ENCODE measurements around the gene MYO1F. TPM values are rescaled to one million over a fixed set of nuclear protein-coding genes. Genes with fewer than 3 reads are reported as not detected.
A peak's percentile ranks its signal among the peaks of the same experiment; 100 is the strongest.

Gene MYO1F
- total RNA-seq, 4 donors from 2014 or later: 20.3 to 61.5 (median 21.7) TPM

DNA sequence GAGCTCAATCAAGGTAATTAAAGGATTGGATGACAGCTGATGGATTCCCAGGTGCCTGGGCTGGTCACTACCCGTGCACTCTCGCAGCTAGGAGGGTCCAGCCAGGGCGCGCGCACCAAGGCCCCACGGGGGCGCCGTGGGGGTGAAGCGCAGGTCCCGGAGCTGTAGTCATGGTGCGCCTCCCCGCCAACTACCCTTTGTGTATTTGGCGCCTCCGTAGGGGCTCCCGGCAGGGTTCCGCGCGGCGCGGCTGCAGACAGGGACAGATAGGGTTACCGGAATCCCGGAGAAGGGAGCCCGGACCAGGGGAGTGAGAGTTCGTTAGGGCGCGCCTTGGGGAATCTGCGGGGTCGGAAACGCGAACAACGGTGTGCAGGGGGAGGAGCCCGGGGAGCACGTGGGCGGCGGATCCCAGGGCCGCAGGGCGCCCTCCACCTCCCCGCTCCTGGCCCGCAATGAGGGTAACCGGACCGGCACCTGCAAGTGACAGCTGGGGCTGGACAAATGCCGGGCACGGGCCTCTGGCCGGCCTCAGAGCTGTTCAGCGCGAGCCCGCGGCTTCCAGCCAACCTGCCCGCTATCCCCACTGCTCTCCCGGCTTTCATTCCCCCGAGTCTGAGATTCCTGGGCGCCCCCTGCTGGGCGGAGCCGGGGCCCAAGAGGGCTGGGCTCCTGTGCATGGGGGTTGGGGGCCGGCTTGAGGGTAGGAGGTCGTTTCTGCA, 71.4 kb downstream of the MYO1F start:
- H3K27me3 ChIP-seq: no peaks in the 10 kb centered on the region
- H3K4me3 ChIP-seq: peak overlapping the region; percentile 48 to 73 (median 68)
- peak overlapping the region; percentile 8 to 78 (median 60) for H3K27ac ChIP-seq
- TF ChIP-seq EP300 (IDR thresholded peaks at IDR 0.05) (peak in 1 of 2 donors; percentile 37), CTCF (IDR thresholded peaks at IDR 0.05) (peak; percentile 85 to 94 (median 92)), POLR2A (IDR thresholded peaks at IDR 0.05) (no peak)
- peaks cover 0 to 24% (median 0%) of the 10 kb centered on the region in 3 donors for H3K36me3 ChIP-seq
- peak; percentile 68 to 81 for DNase-seq (ENCODE audit: low spot score in 2 of 2)
- 0% methylated on average over 47 to 51 of the region's 56 CpGs for WGBS, 2 donors
- no peaks in the 10 kb centered on the region for H3K9me3 ChIP-seq
- peaks cover 0 to 17% (median 7%) of the 10 kb centered on the region in 4 donors for H3K4me1 ChIP-seq

- Histone ChIP-seq H3K9me3 (no peaks in the 10 kb centered on the region), H3K27me3 (no peaks in the 10 kb centered on the region), H3K4me3 (no peak overlapping the region), H3K27ac (no peak overlapping the region), H3K4me1 (peaks cover 0 to 17% (median 7%) of the 10 kb centered on the region in 4 donors), H3K36me3 (peaks cover 0 to 17% (median 0%) of the 10 kb centered on the region in 3 donors)
- no peak for TF ChIP-seq POLR2A (IDR thresholded peaks at IDR 0.05)
- TF ChIP-seq EP300 (IDR thresholded peaks at IDR 0.05): no peak
- TF ChIP-seq CTCF (IDR thresholded peaks at IDR 0.05): no peak
- no peak for DNase-seq (ENCODE audit: low spot score in 2 of 2)
- 66 to 76% methylated on average over 6 of the region's 6 CpGs for WGBS, 2 donors
These were observed 72.3 kb downstream of the MYO1F start for GRCh38 chr19:8504919-8505318.

DNA sequence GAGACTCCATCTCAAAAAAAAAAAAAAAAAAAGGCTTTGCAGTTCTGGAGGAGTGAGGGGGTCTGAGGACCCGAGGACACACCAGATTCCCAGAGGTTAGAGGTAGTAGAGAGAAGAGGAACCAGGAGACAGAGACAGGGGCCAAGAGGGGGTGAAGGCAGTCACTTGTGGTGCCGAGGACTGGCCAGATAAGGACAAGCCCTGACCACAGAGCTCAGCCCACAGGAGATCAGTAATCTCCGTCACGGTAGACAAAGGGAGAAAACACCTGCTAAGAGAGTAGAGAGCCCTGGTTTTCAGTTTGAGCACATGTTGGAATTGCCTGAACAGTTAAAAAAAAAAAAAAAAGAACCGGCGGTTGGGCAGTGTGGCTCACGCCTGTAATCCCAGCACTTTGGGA, 73.1 kb downstream of the MYO1F start:
- DNase-seq (ENCODE audit: low spot score in 2 of 2): no peak
- WGBS, 2 donors: 81 to 89% methylated on average over 7 of the region's 7 CpGs

GRCh38 chr19:8503510-8503909, 73.7 kb downstream of the MYO1F start:
- DNase-seq (ENCODE audit: low spot score in 2 of 2): no peak
- Histone ChIP-seq H3K9me3 (no peaks in the 10 kb centered on the region), H3K4me3 (no peak overlapping the region), H3K27me3 (no peaks in the 10 kb centered on the region), H3K36me3 (peaks cover 0 to 3% (median 0%) of the 10 kb centered on the region in 3 donors), H3K27ac (no peak overlapping the region), H3K4me1 (peaks cover 0 to 17% (median 7%) of the 10 kb centered on the region in 4 donors)
- WGBS, 2 donors: 89 to 95% methylated on average over 5 to 6 of the region's 7 CpGs
- TF ChIP-seq POLR2A (IDR thresholded peaks at IDR 0.05) (no peak), CTCF (IDR thresholded peaks at IDR 0.05) (no peak), EP300 (IDR thresholded peaks at IDR 0.05) (no peak)

More for the DNA sequence above, 73.1 kb downstream of the MYO1F start:
- Histone ChIP-seq H3K27me3 (no peaks in the 10 kb centered on the region), H3K27ac (no peak overlapping the region), H3K36me3 (peaks cover 0 to 9% (median 0%) of the 10 kb centered on the region in 3 donors), H3K4me3 (no peak overlapping the region), H3K4me1 (peaks cover 0 to 17% (median 7%) of the 10 kb centered on the region in 4 donors), H3K9me3 (no peaks in the 10 kb centered on the region)
- TF ChIP-seq EP300 (IDR thresholded peaks at IDR 0.05) (no peak), CTCF (IDR thresholded peaks at IDR 0.05) (no peak), POLR2A (IDR thresholded peaks at IDR 0.05) (no peak)

DNA sequence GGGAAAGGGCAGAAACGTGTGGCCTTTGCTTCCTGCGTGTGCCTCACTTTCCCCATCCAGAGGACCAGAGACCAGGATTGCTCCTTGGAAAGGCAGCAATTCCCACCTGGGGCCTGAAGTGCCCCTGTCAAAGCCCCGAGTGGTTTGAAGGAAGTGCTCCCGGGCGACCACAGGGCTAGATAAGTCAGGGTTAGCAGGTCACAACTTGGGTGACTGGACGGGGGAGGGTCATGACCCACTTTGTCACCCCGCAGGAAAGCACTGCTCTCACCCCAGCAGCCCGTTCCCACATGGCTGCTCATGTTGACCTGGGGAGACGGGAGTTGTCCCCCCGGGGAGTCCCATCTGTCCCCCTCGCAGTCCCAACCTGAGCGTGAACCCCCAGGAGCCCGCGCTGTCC, 75.3 kb downstream of the MYO1F start:
- Histone ChIP-seq H3K4me1 (peaks cover 0 to 17% (median 7%) of the 10 kb centered on the region in 4 donors), H3K27me3 (no peaks in the 10 kb centered on the region), H3K36me3 (no peaks in the 10 kb centered on the region), H3K9me3 (no peaks in the 10 kb centered on the region), H3K4me3 (peak overlapping the region in 1 of 4 donors; percentile 24), H3K27ac (no peak overlapping the region)
- 55 to 66% methylated on average over 14 of the region's 14 CpGs for WGBS, 2 donors
- TF ChIP-seq CTCF (IDR thresholded peaks at IDR 0.05) (no peak), POLR2A (IDR thresholded peaks at IDR 0.05) (no peak), EP300 (IDR thresholded peaks at IDR 0.05) (no peak)
- DNase-seq (ENCODE audit: low spot score in 2 of 2): no peak

Data from tibial nerve (tissue), 4 donors.